Measurements from ENCODE around the gene ARHGAP45.
"Not testable (repeated sequence)": the region's sequence is repeated elsewhere in the genome, so short reads cannot be mapped to it uniquely, and the experiment has no call there.

ARHGAP45 gene, protein sequence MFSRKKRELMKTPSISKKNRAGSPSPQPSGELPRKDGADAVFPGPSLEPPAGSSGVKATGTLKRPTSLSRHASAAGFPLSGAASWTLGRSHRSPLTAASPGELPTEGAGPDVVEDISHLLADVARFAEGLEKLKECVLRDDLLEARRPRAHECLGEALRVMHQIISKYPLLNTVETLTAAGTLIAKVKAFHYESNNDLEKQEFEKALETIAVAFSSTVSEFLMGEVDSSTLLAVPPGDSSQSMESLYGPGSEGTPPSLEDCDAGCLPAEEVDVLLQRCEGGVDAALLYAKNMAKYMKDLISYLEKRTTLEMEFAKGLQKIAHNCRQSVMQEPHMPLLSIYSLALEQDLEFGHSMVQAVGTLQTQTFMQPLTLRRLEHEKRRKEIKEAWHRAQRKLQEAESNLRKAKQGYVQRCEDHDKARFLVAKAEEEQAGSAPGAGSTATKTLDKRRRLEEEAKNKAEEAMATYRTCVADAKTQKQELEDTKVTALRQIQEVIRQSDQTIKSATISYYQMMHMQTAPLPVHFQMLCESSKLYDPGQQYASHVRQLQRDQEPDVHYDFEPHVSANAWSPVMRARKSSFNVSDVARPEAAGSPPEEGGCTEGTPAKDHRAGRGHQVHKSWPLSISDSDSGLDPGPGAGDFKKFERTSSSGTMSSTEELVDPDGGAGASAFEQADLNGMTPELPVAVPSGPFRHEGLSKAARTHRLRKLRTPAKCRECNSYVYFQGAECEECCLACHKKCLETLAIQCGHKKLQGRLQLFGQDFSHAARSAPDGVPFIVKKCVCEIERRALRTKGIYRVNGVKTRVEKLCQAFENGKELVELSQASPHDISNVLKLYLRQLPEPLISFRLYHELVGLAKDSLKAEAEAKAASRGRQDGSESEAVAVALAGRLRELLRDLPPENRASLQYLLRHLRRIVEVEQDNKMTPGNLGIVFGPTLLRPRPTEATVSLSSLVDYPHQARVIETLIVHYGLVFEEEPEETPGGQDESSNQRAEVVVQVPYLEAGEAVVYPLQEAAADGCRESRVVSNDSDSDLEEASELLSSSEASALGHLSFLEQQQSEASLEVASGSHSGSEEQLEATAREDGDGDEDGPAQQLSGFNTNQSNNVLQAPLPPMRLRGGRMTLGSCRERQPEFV
- total RNA-seq: 546 to 1,173 (median 892) reads per million in 4 experiments

DNA sequence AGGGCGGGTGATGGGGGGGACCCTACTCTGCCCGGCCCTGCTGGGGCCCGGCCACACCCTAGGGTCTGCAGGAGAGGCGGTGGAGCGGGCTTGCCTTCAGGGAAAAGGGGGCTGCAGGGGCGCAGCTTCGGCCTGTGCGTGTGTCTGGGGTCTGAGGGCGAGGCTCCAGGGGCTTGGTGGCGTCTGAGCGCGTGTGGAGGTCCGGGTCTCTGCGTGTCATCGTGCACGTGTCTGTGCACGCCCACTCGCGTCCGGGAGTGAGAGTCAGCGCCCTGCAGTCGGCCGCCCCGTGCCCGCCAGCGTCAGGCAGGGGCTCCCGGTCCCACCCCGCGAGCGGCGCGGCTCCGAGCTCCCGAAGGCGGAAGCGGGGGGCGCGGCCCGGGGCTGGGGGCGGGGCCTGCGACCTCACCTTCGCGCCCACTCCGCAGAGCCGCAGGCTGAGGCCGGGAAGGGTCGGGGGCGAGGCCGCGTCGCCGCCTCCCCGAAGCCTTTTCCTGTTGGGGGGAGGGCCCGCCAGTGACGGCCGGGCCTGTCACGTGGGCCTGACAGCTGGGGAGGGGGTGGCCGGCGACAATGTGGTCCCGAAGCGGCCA, at the start of gene ARHGAP45:
ARHGAP45 (plus strand) TSS at position 420 of the 593 bp plus-strand sequence. CDS start 239 bp downstream, outside the sequence.
- peak; percentile 75 for DNase-seq

DNA sequence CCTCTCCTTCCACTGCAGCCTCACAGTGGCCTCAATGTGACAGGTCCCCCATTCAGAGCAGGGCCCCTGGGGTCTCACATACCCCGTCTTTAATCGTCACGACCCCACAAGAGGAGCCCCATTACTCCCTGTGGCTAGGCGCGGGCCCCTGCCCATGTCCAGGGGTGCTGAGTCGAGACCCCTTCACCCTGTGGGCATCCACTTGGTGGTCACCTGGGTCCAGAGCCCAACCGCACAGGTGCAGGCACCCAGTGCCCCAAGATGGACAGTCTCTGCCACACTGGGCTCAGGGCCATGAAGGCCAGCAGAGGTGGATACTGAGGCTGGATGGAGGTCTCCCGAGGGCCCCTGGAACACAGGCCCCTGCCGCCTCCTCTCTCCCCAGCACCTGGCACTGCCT, 49.1 kb upstream of the ARHGAP45 start:
- no peak for DNase-seq

DNA sequence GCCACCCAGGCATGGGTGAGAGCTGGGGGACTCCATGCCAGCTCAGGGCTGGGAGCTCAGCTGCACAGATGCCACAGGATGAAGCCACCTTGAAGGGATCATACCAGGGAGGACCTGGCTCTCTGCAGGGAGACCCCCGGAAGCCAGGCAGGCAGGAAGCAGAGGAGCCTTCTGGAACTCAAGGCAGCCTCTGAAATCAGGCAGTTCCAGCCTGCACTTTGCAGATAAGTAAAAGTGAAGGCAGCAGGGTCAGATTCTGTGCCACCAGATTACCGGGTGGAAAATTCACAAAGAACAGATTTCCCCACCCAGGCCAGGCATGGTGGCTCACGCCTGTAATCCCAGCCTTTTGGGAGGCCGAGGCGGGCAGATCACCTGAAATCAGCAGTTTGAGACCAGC, 48.6 kb upstream of the ARHGAP45 start:
- no peak for DNase-seq

DNA sequence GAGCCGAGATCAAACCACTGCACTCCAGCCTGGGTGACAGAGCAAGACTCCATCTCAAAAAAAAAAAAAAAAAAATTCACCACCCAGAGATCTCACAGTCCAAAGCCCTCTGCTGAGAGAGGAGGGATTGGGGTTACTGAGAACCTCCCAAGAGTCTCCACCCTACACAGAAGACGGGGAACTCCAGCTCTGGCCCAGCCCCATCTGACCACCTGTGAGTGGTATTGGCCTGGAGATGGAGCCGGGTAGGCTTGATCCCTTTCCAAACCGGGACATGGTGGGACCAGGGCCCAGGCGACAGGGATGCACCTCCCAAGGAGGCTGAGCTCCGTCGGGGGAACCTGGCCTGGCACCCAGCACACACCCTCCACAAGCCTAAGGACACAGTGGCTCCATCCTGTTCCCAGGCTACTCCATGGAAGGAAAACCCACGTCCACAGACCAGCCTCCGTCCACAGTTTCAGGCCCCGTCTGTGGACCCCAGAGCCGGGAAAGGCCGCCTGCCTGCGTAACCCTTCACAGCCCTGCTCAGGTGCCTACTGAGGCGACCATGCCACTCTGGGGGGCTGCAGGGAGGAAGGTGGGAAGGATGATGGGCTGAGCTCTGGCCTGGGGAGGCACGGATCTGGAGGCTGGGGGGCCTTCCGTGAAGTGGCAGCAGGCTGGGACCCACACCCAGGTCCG, 47.9 kb upstream of the ARHGAP45 start:
- no peak for DNase-seq

DNA sequence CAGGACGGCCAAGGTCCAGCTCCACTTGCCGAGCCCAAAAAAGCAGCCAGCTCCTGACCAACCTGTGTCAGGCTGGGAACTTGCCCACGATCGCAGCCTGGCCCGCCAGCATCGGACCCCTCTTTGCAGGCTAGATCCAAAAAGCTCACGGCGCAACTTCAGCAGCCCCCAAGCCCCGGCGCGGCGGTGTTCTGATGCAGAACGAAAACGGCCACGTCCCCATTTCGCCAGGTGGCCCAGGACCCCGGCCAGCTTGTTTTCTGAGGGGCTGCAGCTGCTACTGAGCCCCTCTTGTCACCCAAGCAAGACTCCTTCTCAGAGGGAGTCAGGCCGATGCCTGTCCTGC, 47.4 kb upstream of the ARHGAP45 start:
- no peak for DNase-seq

DNA sequence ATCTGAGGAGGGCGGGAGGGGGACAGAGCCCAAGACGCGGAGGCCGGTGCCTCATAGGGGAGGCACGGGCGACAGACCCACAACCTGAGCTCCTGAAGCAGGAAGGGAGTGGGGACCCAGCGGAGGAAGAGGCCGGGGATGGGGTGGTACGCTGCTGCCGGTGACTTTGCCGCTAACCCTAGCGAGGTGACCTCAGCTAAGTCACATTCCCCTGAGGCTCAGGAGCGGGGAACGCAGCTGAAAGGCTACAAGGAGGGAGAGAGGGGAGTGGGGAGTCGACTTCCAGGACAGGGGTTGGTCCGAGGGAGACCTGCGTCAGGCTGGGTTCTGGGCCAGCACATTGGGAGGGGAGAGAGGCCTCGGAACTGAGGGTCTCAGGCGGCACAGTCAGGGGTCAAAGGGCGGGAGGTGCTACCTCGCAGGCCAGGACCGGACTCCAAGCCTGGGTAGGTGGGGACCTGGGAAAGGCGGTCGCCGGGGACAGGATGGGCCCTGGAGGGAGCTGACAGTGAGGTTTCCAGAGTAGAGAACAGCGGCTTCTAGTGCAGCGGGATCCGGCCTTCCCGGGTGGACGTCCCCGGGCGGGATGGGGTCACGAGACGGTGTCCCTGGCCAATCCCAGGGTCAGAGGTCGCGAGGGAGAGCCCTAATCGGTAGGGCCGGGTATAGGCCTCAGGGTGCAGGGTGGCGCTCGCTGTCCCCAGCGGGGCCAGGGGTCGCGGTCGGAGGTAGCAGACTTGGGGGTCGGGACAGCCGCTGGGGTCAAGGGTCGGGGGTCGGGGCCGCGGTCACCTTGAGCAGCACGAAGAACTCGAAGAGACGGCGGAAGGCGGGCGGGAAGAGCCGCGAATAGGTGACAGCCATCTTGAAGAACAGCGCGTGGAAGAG, 46.7 kb upstream of the ARHGAP45 start:
- DNase-seq: peak; percentile 47

DNA sequence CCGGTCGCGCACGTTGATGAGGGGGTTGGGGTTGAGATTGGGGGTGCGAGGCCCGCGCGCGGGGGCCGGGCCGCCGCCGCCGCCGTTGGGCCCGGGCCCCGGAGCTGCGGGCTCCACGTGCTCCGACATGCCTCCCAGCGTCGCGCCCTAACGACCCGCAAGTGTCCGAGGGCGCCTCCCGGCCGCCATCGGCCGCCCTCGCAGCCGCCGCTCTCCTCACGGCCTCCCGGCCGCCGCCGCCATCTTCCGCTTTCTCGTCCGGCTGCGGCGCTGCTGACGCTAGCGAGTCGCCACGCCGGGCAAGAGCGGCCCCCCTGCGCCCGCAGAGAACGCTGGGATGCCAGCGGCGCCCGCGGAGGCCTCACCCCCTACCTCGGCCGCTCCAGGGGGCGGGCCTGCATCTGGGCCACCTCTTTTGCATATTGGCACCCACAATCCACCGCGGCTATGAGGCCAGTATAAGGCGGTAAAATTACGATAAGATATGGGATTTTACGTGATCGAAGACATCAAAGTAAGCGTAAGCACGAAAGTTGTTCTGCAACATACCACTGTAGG, 46.0 kb upstream of the ARHGAP45 start, which contains the start of gene TMEM259:
TMEM259 (minus strand) TSS at position 256 of the 558 bp plus-strand sequence; CDS start at position 129, 127 bp downstream.
- DNase-seq: peak; percentile 95

DNA sequence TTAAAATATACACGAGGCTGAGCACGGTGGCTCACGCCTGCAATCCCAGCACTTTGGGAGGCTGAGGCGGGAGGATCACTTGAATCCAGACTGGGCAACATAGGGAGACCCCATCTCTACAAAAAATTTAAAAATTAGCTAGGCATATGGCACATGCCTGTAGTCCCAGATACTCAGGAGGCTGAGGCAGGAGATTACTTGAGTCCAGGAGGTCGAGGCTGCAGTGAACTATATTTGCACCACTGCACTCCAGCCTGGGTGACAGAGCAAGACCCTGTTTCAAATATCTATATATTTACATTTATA, 43.1 kb upstream of the ARHGAP45 start:
- DNase-seq: not testable (repeated sequence)

DNA sequence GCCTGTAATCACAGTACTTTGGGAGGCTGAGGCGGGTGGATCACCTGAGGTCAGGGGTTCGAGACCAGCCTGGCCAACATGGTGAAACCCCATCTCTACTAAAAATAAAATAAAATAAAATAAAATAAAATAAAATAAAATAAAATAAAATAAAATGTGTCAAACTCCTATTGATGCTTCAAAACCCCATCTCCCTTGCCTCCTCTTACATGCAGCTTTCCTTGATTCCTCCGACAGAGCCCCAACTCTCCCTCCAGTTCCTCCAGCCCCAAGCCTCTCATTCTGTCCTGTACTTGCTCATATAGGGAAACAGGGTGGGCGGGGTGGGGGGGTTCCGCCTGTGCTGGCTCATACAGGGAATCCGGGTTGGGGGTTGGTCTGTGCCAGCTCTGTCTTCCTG, 41.9 kb upstream of the ARHGAP45 start:
- DNase-seq: not testable (repeated sequence)

DNA sequence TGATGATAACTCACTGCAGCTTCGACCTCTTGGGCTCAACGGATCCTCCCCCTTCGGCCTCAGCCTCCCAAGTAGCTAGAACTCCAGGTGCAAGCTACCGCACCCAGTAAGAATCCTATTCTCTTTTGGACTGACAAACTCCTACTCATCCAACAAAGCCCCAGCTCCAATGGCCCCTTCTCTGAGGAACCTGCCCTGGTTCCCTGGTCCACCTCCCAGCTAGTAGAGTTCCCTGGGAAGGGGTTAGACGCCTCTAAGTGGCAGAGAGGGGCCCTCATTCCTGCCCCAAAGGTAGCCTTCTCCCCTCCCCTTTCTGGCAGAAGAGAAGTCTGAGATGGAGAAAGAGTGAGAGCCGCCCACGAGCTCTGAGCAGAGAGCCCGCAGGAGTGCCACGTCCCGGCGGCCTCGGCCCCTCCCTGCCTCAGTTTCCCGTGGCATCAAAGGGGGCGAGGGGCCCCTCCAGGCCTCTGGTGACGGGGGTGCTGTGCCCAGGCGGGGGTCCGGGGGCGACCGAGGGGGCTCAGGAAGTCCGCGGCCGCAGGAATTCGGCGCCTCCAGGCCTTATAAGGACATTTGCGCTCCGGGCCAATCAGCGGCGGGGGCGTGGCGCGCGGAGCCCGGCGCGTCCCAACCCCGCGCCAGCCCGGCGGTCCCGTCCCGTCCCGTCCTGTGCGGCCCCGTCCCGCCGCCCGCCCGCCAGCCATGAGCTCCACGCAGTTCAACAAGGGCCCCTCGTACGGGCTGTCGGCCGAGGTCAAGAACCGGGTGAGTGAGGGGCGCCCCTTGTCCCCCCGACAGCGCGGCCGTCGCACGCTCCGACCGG, 40.8 kb upstream of the ARHGAP45 start, which contains the start of gene CNN2:
CNN2 (plus strand) TSS at position 649 of the 823 bp plus-strand sequence; CDS start at position 703, 54 bp downstream.
- peak; percentile 48 for DNase-seq

DNA sequence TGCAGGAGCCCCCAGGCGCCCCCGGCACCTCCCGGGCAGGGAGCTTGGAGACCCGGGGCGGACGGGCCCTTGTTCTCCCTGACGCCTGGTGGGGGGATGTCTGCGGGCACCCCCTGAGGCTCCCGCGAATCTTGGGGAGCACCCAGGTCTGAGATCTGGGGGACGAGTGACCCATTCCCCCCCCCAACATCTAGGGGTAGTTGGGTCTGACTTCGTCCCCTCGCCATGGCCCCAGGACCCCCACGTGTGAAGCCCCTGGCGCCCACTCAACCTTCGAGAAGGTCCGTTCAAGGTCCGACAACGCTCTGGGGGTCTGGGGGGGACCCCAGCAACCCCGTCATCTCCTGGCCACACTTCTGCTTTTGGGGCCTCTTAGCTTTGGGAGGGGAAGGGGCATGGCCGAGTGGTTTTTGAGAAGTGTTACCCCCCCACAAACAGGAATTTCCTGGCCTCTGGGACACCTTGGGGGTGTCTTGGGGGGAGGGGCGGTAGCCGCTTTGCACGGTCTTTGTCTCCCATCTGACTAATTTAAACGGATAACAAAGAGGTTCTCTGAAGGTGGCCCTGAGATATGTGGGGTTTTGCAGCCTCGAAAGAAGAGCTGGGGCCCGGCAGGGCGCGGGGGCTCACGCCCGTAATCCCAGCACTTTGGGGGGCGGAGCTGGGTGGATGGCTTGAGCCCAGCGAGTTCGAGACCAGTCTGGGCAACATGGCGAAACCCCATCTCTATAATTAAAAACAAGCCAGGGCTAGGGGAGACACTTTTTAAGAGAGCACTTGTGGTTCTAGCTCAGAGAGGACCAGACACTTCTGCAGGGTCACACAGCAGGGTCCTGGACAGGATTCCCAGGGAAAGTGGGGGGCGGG, 40.0 kb upstream of the ARHGAP45 start:
- no peak for DNase-seq

DNA sequence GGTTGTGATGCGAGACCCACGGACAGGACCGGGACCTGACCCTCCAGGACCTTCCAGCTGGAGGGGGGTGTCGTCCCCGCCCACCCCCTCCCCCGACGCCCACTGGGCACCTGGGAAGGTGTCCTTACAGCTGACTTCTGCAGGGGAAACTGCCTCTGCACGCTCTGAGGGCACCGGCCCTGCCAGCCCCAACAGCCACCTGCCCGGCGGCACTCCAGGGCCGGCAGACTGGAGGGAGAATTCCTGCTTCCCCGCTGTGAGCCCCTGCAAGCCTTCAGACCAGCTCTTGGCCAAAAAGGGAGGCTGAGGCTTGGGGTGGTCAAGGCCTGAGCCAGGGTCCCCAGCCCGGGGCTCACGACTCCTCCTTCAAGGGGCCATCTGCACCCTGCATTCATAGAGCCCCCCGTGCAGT, 39.3 kb upstream of the ARHGAP45 start:
- DNase-seq: no peak

DNA sequence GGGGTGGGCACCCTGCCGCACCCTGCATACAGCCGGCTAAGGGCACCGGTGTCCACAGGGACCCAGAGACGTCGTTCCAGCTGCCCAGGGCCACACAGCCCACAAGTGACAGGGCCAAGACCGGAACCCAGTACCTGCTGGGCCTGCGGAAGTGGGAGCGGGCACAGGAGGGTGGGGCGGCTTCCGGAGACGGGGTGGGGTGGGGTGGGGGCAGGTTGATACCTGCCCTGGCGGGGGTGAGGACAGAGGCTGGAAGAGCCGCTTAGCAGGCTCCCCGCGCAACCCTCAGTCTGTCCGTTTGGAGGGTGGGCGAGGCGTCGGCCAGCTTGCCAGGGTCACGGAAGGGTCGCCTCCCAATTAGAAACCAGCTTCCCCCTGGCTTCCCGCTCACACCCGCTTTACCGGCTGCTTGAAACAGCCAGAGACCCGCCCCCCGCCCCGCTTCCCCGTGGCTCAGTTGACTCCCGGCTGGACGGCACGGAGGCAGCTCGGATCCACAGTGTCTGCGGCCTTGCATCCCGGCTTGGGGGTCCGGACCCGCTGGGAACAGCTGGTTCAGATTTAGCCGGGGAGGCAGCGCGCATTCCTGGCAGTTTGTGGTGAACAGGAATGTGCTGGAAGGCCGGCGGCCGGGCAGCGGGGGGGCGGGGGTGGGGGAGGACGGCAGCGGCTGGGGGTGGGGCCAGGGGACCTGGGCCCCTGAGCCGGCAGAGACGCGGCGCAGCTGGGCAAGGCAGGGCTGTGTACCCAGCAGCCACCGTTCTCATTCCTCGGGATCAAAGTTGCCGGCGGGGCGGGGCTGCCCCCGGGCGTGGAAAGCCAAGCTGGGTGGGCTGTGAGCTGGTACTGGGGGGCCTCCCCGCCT, 38.7 kb upstream of the ARHGAP45 start:
- DNase-seq: peak; percentile 32

DNA sequence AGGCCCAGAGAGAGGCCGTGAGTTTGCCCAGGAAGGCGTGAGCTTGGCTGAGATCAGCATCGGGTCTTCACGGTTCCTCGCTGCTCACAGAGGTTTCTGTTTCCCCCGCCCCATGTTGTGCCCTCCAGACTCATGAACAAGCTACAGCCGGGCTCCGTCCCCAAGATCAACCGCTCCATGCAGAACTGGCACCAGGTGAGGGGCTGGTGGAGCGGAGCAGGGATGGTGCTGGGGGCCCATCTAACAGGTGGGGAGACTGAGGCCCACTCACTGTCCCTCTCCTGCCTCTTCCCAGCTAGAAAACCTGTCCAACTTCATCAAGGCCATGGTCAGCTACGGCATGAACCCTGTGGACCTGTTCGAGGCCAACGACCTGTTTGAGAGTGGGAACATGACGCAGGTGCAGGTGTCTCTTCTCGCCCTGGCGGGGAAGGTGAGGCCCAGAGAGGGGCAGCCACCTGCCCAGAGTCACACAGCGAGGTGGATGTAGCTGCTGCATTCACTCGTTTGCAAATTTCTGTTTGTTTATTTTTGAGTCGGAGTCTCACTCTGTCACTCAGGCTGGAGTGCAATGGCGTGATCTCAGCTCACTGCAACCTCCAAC, 34.6 kb upstream of the ARHGAP45 start:
- DNase-seq: no peak

DNA sequence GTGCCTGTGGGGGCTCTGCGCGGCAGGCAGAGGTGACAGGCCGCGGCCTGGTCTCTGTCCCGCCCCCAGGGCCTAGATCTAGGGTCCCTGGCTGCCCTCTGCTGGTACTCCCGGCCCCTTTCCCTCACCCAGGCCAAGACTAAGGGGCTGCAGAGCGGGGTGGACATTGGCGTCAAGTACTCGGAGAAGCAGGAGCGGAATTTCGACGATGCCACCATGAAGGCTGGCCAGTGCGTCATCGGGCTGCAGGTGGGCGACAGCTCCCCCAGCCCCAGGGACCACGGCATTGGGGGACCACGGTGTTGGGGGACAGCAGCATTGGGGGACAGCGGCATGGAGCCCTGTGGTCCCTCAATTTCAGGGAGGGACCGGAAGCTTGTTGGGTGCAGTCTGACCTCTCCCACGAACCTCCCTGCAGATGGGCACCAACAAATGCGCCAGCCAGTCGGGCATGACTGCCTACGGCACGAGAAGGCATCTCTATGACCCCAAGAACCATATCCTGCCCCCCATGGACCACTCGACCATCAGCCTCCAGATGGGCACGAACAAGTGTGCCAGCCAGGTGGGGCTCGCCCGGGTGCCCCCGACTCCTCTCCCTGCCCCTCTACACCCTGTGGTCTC, 30.9 kb upstream of the ARHGAP45 start:
- DNase-seq: no peak

DNA sequence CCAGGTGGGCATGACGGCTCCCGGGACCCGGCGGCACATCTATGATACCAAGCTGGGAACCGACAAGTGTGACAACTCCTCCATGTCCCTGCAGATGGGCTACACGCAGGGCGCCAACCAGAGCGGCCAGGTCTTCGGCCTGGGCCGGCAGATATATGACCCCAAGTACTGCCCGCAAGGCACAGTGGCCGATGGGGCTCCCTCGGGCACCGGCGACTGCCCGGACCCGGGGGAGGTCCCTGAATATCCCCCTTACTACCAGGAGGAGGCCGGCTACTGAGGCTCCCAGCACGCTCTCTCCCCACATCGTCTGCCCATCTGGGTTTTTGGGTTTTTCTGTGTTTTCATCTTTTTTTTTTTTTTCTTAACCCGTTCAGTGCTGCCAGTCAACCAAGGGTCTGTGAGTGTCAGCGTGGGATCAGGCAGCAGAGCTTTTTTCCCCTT, 29.3 kb upstream of the ARHGAP45 start:
- DNase-seq: no peak

Measured in effector CD8-positive, alpha-beta T cell (primary cell).